ENCODE measurements around the gene CCDC185. TPM values are rescaled to one million over a fixed set of nuclear protein-coding genes. Genes with fewer than 3 reads are reported as not detected.

Gene CCDC185
- polyA plus RNA-seq, 1 experiment: not detected

- peaks cover 1% of the 10 kb centered on the region for H3K27me3 ChIP-seq (ENCODE audit: control insufficient read depth, insufficient read depth, low read length)
- POLR2A ChIA-PET: no interaction called here
- no peak for TF ChIP-seq CTCF (IDR thresholded peaks at IDR 0.05; ENCODE audit: insufficient read depth, low read depth, low read length)
Observed at GRCh38 chr1:223353939-223354338, 39.3 kb upstream of the CCDC185 start.

GRCh38 chr1:223355699-223356098 is 37.5 kb upstream of the CCDC185 start:
- no peak for DNase-seq (ENCODE audit: low read depth)
- ChIA-PET CTCF (no interaction called here), POLR2A (no interaction called here)
- no peak for TF ChIP-seq CTCF (IDR thresholded peaks at IDR 0.05; ENCODE audit: insufficient read depth, low read depth, low read length)
- no peak overlapping the region for H3K4me3 ChIP-seq (ENCODE audit: low read depth, low read length)
- H3K27me3 ChIP-seq (ENCODE audit: control insufficient read depth, insufficient read depth, low read length): peaks cover 4% of the 10 kb centered on the region
- H3K36me3 ChIP-seq (ENCODE audit: control insufficient read depth, insufficient read depth, low read length): no peaks in the 10 kb centered on the region

More at GRCh38 chr1:223353939-223354338, 39.3 kb upstream of the CCDC185 start:
- Histone ChIP-seq H3K4me3 (ENCODE audit: low read depth, low read length) (no peak overlapping the region), H3K36me3 (ENCODE audit: control insufficient read depth, insufficient read depth, low read length) (no peaks in the 10 kb centered on the region)
- CTCF ChIA-PET: no interaction called here
- no peak for DNase-seq (ENCODE audit: low read depth)

GRCh38 chr1:223358826-223359225 is 34.4 kb upstream of the CCDC185 start:
- ChIA-PET POLR2A (no interaction called here), CTCF (interaction anchor here (1.2 kb wide), 1 partner anchor 10 kb away, joined by 3 read pairs; no protein-coding TSS in a partner anchor)
- Histone ChIP-seq H3K27me3 (ENCODE audit: control insufficient read depth, insufficient read depth, low read length) (peaks cover 21% of the 10 kb centered on the region), H3K4me3 (ENCODE audit: low read depth, low read length) (no peak overlapping the region), H3K36me3 (ENCODE audit: control insufficient read depth, insufficient read depth, low read length) (no peaks in the 10 kb centered on the region)
- no peak for TF ChIP-seq CTCF (IDR thresholded peaks at IDR 0.05; ENCODE audit: insufficient read depth, low read depth, low read length)
- DNase-seq (ENCODE audit: low read depth): no peak

GRCh38 chr1:223363057-223363855 is 30.0 kb upstream of the CCDC185 start:
- Histone ChIP-seq H3K36me3 (ENCODE audit: control insufficient read depth, insufficient read depth, low read length) (no peaks in the 10 kb centered on the region), H3K27me3 (ENCODE audit: control insufficient read depth, insufficient read depth, low read length) (peaks cover 30% of the 10 kb centered on the region), H3K4me3 (ENCODE audit: low read depth, low read length) (peak overlapping the region; percentile 11; the same call in 1 of the 2 replicates)
- POLR2A ChIA-PET: no interaction called here
- CTCF ChIA-PET: interaction anchor here (1.1 kb wide), 1 partner anchor 14 kb away, joined by 4 read pairs; no protein-coding TSS in a partner anchor
- DNase-seq (ENCODE audit: low read depth): no peak
- no peak for TF ChIP-seq CTCF (IDR thresholded peaks at IDR 0.05; ENCODE audit: insufficient read depth, low read depth, low read length)

- DNase-seq (ENCODE audit: low read depth): no peak
- CTCF ChIA-PET: interaction anchor here (1.1 kb wide), 1 partner anchor 15 kb away, joined by 4 read pairs; no protein-coding TSS in a partner anchor
- Histone ChIP-seq H3K4me3 (ENCODE audit: low read depth, low read length) (peak within 1 kb of the TSS; percentile 17), H3K27me3 (ENCODE audit: control insufficient read depth, insufficient read depth, low read length) (peaks cover 28% of the 10 kb centered on the region), H3K36me3 (ENCODE audit: control insufficient read depth, insufficient read depth, low read length) (no peaks in the 10 kb centered on the region)
- TF ChIP-seq CTCF (IDR thresholded peaks at IDR 0.05; ENCODE audit: insufficient read depth, low read depth, low read length): no peak
- POLR2A ChIA-PET: no interaction called here
Observed at GRCh38 chr1:223363856-223364684, 29.1 kb upstream of the CCDC185 start, which contains the start of gene SUSD4. Gene SUSD4, minus strand, starts transcription at chr1:223364176. Its CDS starts 751 bp downstream, at chr1:223363425.

Data from BJ (cell line).